GM21367 (cell line): ENCODE data around the gene SLC22A7.

ENCODE experiments used
- ATAC-seq: cut with Tn5 transposase; IDR thresholded peaks from one replicate; pipeline ENCODE4 v1.9.1; 2021; ENCODE audit not compliant: unreplicated experiment

SLC22A7 gene

GRCh38 chr6:43265564-43265963, 32.5 kb upstream of the SLC22A7 start:
- ATAC-seq = no peak

DNA sequence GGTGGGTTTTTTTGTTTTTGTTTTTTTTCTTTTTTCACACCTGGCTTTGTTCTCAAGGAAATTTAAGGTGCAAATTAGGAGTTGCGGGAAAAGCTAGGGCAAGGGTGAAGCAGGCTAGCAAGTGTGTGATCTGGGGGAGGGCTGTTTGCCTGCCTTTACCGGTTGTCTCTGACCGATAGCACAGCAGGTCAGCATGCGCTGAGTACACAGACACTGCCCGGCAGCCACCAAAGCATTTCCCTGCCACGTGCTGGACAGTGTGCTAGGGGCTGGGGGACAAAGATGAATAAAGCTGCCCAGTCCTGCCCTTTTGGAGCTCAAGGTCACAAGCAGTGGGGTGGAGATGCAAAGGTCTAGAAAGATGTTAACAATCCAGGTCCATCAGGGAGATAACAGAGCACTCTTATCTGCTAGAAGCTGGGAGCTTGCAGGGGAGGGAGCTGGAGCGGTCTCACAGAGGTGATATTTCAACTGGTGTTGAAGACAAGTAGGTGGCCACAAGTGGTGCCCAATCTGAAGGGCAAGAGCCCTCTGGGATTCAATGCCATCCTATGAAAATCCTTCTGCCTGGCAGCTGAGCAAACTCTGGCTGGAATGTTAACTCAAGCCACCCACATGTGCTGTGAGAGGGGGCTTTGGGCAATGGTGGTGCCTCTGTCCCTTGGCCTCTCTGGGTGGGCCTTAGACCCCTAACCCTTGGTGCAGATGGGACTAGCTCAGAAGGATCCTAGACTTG, 30.3 kb upstream of the SLC22A7 start:
- no peak for ATAC-seq

GRCh38 chr6:43268355-43268700, 29.7 kb upstream of the SLC22A7 start:
- no peak for ATAC-seq

DNA sequence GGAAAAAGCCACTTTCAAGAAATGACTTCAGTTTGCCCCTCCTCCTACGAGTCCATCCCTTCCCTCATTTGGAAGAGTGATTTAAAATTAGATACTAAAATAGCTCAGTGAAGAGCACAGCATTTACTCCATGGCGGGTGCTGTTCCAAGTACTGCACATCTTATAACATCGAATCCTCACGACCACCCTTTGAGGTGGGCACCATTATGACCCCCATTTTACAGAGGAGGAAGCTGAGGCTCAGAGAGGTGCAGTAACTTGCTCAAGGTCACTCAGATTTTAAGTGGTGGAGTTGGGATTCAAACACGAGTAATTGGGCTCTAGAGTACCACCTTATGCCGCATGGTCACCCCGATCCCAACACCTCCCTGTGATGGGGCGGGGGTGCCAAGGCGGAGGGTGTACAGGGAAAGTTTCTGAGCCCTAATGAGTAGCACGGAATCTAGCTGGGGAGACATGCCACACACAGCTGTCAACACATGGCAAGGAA, 29.2 kb upstream of the SLC22A7 start:
- no peak for ATAC-seq

- no peak for ATAC-seq
Measured at GRCh38 chr6:43269273-43270007, 28.6 kb upstream of the SLC22A7 start.

DNA sequence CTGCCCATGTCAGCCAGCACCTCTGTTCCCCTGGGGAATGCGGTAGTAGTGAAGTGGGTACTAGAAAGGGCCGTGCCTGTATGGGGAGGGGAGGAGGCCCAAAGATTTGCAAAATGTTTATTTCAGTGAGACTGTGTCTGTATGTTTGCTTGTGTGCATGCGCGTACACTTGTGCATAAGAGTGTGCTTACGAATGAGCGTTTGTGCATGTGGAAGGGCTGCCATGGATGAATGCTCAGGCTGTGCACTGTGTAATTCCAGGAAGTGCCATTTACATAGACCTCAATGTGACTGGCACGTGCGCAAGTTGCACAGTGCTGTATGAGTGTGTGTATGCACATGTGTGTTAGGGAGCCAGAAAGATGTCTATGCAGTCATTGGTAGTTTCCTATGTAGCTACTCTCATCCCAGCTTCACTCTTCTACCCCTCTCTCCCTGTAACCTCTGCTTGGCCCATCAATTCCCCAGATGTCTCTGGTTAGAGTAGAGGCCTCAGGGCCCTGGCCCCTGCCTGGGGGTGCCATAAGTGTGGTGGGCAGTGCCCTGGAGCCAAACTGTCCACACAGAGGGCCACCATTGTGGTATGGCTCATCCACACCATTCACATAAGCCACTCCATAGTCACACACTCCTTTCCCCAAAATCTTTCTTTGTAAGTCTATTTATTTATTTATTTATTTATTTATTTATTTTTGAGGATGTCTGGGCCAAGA, 26.8 kb upstream of the SLC22A7 start:
- no peak for ATAC-seq

DNA sequence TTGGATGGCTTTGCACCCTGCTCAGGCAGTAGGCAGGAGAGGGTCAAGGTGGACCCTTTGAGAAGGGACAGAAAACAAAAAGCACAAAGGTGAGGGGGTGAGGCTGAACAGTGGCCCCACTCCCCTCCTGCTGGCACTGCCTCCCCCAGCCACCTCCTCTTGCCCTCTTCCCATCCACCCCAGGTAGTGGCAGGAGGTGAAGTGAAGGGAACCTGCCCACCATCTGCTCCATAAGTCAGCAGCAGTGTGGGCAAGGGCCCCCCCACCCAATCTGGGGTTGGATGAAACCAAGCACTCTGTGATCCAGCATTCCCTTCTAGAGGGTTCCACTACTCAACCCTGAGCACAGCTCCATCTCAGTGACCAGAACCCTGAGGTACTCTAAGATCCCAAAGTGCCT, 26.1 kb upstream of the SLC22A7 start:
- ATAC-seq = no peak

GRCh38 chr6:43273707-43274106, 24.4 kb upstream of the SLC22A7 start:
- no peak for ATAC-seq

- ATAC-seq = no peak
Measured at GRCh38 chr6:43274127-43274915, 23.7 kb upstream of the SLC22A7 start.

DNA sequence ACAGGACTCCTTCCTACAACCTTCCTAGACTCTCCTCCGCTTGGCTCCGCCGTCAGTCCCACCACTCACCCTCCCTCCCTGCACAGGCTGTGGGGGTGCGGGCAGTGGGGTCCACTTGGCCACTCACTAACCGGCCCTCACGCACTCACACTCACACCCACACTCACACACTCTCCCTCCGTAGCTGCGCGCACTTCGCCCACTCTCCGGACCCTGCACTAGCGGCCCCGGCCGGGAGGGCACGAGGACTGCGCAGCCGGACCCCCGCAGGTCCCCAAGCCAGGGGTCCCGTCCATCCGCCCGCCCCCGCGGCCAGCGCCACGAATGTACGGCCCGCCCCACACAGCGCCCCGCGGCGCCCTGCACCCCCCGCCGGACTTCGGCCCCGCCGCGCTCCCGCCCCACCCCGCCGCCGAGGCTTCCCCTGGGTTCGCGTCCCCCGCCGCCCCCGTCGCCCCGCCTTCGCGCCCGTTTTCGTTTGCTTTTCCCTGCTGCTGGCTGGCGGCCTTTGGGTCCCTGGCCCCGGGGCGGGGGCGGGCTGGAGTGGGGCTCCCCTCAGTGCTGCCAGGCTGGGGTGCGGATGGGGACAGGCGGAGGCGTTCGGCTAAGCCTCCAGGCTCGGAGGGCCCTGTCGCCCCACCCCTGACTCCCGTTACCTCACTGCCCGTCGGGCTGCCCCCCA, 23.0 kb upstream of the SLC22A7 start:
- ATAC-seq = no peak

DNA sequence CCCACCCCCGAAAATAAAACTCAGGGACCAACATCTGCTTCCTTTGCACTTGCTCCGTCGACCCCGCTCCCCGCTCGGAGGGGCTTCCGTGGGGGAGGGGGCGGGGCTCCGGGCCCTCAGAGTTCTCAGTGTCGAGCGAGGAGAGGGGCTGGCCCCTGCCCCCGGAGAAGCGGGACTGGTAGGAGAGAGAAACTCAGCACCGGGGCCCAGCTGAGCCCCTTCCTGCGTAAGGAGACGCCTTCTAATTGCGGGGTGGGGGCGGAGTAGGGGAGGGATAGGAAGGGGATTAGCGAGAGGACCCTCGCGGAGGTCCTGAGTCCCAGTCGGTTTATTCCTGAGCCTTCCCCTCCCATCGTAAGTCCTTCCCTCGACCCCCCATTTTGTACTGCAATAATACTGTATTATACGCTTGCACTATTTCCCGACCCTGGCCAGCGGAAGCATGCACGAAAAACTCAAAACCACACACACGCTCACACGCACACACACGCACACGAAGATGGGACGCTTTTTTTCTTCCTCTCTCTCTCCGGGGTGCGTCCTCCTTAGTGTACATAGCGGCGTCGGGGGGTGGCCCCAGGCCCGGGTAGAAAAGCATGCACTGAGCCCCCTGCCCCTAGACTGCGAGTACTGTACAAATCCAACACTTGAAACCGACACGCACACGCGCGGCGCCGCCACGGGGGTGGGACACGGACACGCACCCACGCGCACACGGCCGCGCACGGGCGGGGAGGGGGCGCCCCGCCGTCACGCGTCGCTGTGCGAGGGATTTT, 22.1 kb upstream of the SLC22A7 start:
- ATAC-seq = no peak

GRCh38 chr6:43276577-43277305, 21.3 kb upstream of the SLC22A7 start:
- no peak for ATAC-seq

DNA sequence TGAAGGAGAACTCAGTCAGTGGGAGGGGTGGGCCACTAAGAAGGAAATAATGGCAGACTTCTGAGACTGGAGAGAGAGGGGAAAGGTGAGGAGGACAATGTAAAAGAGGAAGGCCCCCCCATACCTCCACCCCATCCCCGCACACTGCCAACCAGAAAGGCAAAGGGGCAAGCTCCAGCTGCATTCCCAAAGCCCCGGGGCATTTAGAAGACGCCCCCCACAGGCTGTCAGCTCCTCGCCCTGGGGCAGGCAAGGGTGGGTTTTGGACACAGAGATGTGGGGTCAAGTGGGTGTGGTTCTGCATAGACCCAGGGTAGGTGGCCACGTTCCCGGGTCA, 20.8 kb upstream of the SLC22A7 start:
- no peak for ATAC-seq

DNA sequence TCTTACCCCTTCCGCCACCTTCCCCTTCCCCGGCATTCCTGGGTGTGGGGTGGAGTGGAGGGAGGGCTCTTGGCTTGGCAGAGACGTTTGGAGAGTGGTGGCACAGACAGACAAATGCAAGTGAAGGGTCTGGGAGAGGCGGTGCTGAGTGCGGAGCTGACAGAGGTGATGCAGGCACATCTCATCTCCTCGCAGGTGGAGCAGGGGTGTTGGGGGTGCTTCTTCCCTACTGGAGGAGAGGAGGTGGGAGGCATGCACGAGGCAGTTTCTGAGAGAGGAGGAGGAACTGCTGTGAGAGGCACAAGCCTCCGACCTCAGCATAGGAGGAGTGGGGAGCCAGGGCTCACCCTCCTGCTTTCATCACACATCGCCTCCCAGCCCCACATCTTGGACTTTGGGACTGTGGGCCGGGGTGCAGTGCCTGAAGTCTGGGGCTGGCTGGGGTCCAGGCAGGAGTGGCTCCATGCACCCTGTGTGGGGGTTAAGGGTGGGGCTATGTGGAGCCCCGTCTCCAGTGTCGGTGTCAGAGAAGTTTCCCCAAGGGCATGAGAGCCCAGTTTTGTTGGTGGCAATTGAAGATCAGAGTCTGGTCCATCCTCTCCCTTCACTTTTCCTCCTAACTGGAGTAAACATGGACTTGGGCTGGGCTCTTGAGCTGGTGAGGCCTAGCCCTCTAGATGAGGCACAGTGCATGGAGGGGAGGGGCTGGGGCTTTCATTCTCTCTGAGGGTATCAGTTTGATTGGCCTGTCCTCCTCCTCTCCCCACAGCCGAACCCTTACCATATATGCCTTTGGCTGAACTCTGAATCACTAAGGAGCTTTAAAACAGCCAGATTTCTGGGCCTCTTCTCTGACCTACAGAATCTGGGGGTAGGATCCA, 20.2 kb upstream of the SLC22A7 start:
- no peak for ATAC-seq

GRCh38 chr6:43278524-43279078, 19.5 kb upstream of the SLC22A7 start:
- no peak for ATAC-seq

GRCh38 chr6:43280234-43280633, 17.8 kb upstream of the SLC22A7 start:
- no peak for ATAC-seq

GRCh38 chr6:43282060-43282459, 16.0 kb upstream of the SLC22A7 start:
- no peak for ATAC-seq
